Dedifferentiated amniotic fluid mesenchymal stem cell (primary cell): Measurements from ENCODE around the gene YBEY.
A peak's percentile ranks its signal among the peaks of the same experiment; 100 is the strongest.

Experiments used
- DNase-seq: peaks from one replicate; pipeline ENCODE4 v3.0.0-alpha.2; 2016; ENCODE audit errors: extremely low spot score

YBEY gene

GRCh38 chr21:46264046-46264689 is 22.0 kb upstream of the YBEY start:
- DNase-seq = no peak

GRCh38 chr21:46264690-46265144 is 21.4 kb upstream of the YBEY start:
- no peak for DNase-seq

GRCh38 chr21:46265736-46266525 is 20.2 kb upstream of the YBEY start:
- DNase-seq = no peak

GRCh38 chr21:46266946-46267345 is 19.2 kb upstream of the YBEY start:
- DNase-seq = no peak

- DNase-seq = no peak
Observed at GRCh38 chr21:46268371-46268770, 17.8 kb upstream of the YBEY start.

GRCh38 chr21:46269466-46269865 is 16.7 kb upstream of the YBEY start:
- DNase-seq = no peak

- no peak for DNase-seq
Observed at GRCh38 chr21:46273341-46273740, 12.8 kb upstream of the YBEY start.

- DNase-seq = no peak
Observed at GRCh38 chr21:46274797-46275390, 11.2 kb upstream of the YBEY start.

- DNase-seq = no peak
Observed at GRCh38 chr21:46284077-46284644, 2.0 kb upstream of the YBEY start.

GRCh38 chr21:46284733-46285132 is 1.4 kb upstream of the YBEY start:
- no peak for DNase-seq

GRCh38 chr21:46285206-46285661 is 908 bp upstream of the YBEY start, which contains the start of gene MCM3AP:
Gene MCM3AP, minus strand, starts transcription at chr21:46285611. Its CDS starts 325 bp downstream, at chr21:46285286.
- DNase-seq = no peak

GRCh38 chr21:46286648-46287002 is 483 bp downstream of the YBEY start:
- no peak for DNase-seq

- no peak for DNase-seq
Observed at GRCh38 chr21:46287541-46287940, 1.4 kb downstream of the YBEY start.

GRCh38 chr21:46289655-46290179 is 3.6 kb downstream of the YBEY start:
- no peak for DNase-seq

- DNase-seq = no peak
Observed at GRCh38 chr21:46291561-46291960, 5.4 kb downstream of the YBEY start.

GRCh38 chr21:46294647-46295176 is 8.6 kb downstream of the YBEY start:
- peak; percentile 19 for DNase-seq

- no peak for DNase-seq
Observed at GRCh38 chr21:46295177-46295770, 9.1 kb downstream of the YBEY start.

GRCh38 chr21:46295996-46296752 is 10.0 kb downstream of the YBEY start:
- peak; percentile 29 for DNase-seq

- DNase-seq = no peak
Observed at GRCh38 chr21:46297338-46298271, 11.5 kb downstream of the YBEY start.

GRCh38 chr21:46299167-46299566 is 13.0 kb downstream of the YBEY start:
- no peak for DNase-seq
